Colonic mucosa (tissue), 4 donors: Measurements from ENCODE around the gene NT5C2. TPM values are rescaled to one million over a fixed set of nuclear protein-coding genes. Genes with fewer than 3 reads are reported as not detected.

Experiments used
- DNase-seq: peaks from one replicate; pipeline ENCODE4 v3.0.0-alpha.2; 2020
- H3K27ac ChIP-seq: fragments of 200-600 bp; one replicate; pipeline ENCODE4 v1.8.0; 2021
- H3K27me3 ChIP-seq: fragments of 200-600 bp; one replicate; pipeline ENCODE4 v1.8.0; 2021
- H3K36me3 ChIP-seq: fragments of 200-600 bp; one replicate; pipeline ENCODE4 v1.8.0; 2021
- H3K4me1 ChIP-seq: fragments of 200-600 bp; one replicate; pipeline ENCODE4 v1.8.0; 2021; ENCODE audit warnings: mild to moderate bottlenecking
- H3K4me3 ChIP-seq: fragments of 200-600 bp; one replicate; pipeline ENCODE4 v1.8.0; 2021
- H3K9ac ChIP-seq, 2 donors: one replicate each; pipeline ENCODE4 v1.7.0; 2013; ENCODE audit warnings: control low read depth in 2 of 2, low read depth in 2 of 2, low read length in 2 of 2
- H3K9me3 ChIP-seq: fragments of 200-600 bp; one replicate; pipeline ENCODE4 v1.8.0; 2021
- CTCF ChIP-seq: fragments of 200-600 bp; IDR thresholded peaks from one replicate; pipeline ENCODE4 v1.8.0; 2022; ENCODE audit warnings: antibody characterized with exemption, mild to moderate bottlenecking
- intact Hi-C: fragments of 100-400 bp; cut with DNase I; formaldehyde crosslinking; loops from one replicate; pipeline ENCODE4 v1.14.1; 2022
- total RNA-seq, 2 donors: library from RNA; stranded (reverse); fragmentation: NEBNext Ultra II Directional in 1 of 2; extraction: Animal tissue kit (Norgen Biotek cat#: 25700) in 1 of 2; gene quantifications; one replicate each; pipeline ENCODE4 v1.2.1, GENCODE V29; 2021
- donor health status: healthy.
- donor health status: DM: no; HTN: no; CAD: no.
- donor health status: DM: no; HTN: no; CAD: no.

Gene NT5C2
- total RNA-seq: 10 to 100 TPM; 59.6 to 89.5 TPM

GRCh38 chr10:103193107-103193819 is at the start of gene NT5C2:
NT5C2 (minus strand) TSS chr10:103193272; CDS start chr10:103174958, 18,314 bp downstream.
- intact Hi-C loops: no loop called here
- peaks cover 9% of the 10 kb centered on the region for H3K4me1 ChIP-seq

GRCh38 chr10:103241262-103242011 is 48.4 kb upstream of the NT5C2 start:
- peak; percentile 94 for DNase-seq
- peak overlapping the region in 1 of 2 donors; percentile 76 for H3K9ac ChIP-seq
- no peaks in the 10 kb centered on the region for H3K36me3 ChIP-seq
- no peaks in the 10 kb centered on the region for H3K27me3 ChIP-seq
- no peaks in the 10 kb centered on the region for H3K9me3 ChIP-seq
- intact Hi-C loops: loop anchor here (10.0 kb wide), 1 partner anchor 147 kb away; no protein-coding TSS in a partner anchor
- H3K4me3 ChIP-seq: no peak overlapping the region
- no peak for TF ChIP-seq CTCF
- peak overlapping the region; percentile 88 for H3K27ac ChIP-seq
- H3K4me1 ChIP-seq: peaks cover 14% of the 10 kb centered on the region

More at GRCh38 chr10:103193107-103193819, at the start of gene NT5C2:
- peak within 1 kb of the TSS; percentile 95 for H3K27ac ChIP-seq
- peak within 1 kb of the TSS; percentile 73 for H3K4me3 ChIP-seq
- no peaks in the 10 kb centered on the region for H3K36me3 ChIP-seq
- no peaks in the 10 kb centered on the region for H3K27me3 ChIP-seq
- peak; percentile 82 for DNase-seq
- peak within 1 kb of the TSS; percentile 95 to 99 for H3K9ac ChIP-seq
- H3K9me3 ChIP-seq: no peaks in the 10 kb centered on the region
- no peak for TF ChIP-seq CTCF

- DNase-seq: peak; percentile 82
- H3K4me3 ChIP-seq: no peak overlapping the region
- peak overlapping the region; percentile 88 for H3K27ac ChIP-seq
- H3K9ac ChIP-seq: peak overlapping the region in 1 of 2 donors; percentile 66
- no peaks in the 10 kb centered on the region for H3K27me3 ChIP-seq
- no peaks in the 10 kb centered on the region for H3K9me3 ChIP-seq
- no peak for TF ChIP-seq CTCF
- peaks cover 14% of the 10 kb centered on the region for H3K4me1 ChIP-seq
- no peaks in the 10 kb centered on the region for H3K36me3 ChIP-seq
- intact Hi-C loops: no loop called here
Measured at GRCh38 chr10:103238506-103239252, 45.6 kb upstream of the NT5C2 start.

- Histone ChIP-seq H3K36me3 (no peaks in the 10 kb centered on the region), H3K27ac (no peak overlapping the region), H3K27me3 (no peaks in the 10 kb centered on the region), H3K9ac (no peak overlapping the region), H3K4me3 (no peak overlapping the region), H3K9me3 (no peaks in the 10 kb centered on the region), H3K4me1 (peaks cover 9% of the 10 kb centered on the region)
- intact Hi-C loops: no loop called here
- no peak for TF ChIP-seq CTCF
- no peak for DNase-seq
Measured at GRCh38 chr10:103235775-103236174, 42.7 kb upstream of the NT5C2 start.

- Histone ChIP-seq H3K9me3 (no peaks in the 10 kb centered on the region), H3K36me3 (no peaks in the 10 kb centered on the region), H3K27ac (peak overlapping the region; percentile 29), H3K4me1 (no peaks in the 10 kb centered on the region), H3K9ac (no peak overlapping the region), H3K4me3 (no peak overlapping the region), H3K27me3 (no peaks in the 10 kb centered on the region)
- intact Hi-C loops: no loop called here
- TF ChIP-seq CTCF: no peak
- no peak for DNase-seq
Measured at GRCh38 chr10:103232772-103233488, 39.9 kb upstream of the NT5C2 start.
